HG02973 (cell line): Measurements from ENCODE around the gene PNPO.

Source experiments
- ATAC-seq: cut with Tn5 transposase; IDR thresholded peaks from one replicate; pipeline ENCODE4 v1.9.1; 2021; ENCODE audit warnings: moderate library complexity; ENCODE audit not compliant: unreplicated experiment

PNPO gene

DNA sequence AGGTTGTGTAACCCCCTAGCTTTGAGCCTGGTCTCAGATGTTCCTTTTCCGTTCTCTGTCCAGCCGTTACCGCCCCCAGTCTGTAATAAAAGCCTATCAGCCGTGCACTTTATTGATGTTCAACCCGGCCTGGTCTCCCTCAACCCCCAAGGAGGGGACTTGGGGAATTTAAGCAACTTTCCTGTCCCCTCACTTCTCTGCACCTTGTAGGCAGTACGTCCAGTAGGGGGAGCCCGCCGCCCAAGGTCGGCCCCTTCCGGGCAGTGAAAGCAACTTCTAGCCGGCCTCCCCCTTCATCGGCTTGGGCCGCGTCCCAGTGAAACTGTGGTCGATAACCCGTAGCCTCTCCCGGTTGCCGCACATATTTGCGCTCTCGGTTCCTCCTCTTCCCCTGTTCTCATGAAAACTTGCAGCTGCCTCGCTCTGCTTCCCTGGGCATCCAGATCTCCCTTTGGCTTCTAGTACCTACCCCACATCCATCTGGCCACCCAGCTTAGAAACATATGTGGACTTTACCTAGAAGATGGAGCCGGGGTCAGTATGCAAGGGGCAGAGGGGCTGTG, 7.9 kb downstream of the PNPO start:
- no peak for ATAC-seq

DNA sequence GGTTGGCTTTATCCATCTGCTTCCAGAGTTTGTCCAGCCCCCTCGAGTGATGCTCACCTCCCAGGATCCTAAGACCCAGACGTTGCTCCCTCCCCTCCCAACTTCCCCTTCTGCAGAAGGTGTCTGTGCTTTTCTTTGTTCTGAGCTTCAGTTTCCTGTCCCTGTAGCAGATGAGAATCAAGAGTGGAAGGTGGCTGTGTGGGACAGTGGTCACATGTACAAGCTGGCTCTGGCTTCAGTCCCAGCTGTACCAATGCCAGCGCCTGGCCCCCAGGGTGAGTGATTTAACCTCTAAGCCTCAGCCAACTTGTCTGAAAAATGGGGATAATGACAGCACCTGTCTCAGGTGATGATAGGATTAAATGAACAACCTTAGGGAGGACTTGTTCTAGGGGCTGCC, 8.6 kb downstream of the PNPO start:
- no peak for ATAC-seq

DNA sequence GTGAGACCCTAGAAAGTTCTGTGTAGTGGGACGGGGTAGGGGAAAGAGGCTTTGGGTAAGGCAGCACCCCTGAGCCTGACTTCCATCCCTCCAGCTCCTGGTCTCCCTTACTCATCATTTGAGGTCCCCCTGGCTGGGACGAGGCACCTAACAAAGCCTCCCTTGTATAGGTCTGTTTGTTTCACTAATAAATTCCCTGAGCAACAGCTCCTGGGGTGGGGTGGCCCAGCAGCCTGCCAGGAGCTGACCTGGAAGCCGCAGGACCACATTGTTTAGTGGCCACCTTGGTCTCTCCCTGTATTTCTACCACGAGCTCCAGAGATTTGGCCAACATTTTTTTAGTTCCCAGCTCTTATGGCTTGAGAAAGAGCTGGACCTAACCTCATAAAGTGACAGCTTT, 9.1 kb downstream of the PNPO start:
- no peak for ATAC-seq

DNA sequence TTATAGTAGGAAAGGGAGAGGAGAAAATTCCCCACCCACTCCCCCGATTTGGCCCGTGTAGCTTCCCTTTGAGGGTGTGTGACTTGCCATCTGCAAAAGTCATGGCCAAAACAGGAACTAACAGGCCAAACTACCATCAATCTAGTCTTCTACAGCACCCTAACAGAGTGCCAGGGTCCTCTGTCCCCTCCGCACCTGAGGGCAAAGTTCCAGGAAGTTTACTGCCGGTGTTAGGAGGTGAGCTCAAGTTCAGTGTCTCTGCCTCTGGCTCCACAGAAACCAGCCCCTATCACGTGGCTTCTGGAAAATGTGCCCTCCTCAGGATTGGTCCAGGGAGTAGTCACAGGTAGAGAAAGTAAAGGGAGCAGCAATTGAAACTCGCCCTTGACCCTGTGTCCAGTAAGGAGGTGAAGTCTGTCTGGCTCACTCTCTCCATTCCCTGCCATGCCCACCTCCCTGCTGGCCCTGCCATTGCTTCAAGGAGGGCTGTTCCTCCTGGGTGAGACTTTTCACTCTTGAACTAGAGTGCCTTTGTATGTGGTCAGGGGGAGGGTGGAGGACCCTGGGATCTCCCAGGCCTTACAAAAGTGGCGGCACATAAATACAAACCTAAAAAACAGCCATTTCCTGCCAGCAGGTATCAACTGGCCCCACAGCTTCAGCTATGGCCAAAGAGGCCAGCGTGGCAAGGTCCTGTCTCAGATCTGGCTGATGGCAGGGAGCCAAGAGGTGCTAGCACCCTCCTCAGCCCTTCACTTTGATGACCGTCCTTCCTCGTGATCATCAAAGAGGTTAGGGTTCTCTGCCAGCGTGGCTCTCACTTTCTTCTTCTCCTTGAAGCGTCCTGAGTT, 11.0 kb downstream of the PNPO start:
- no peak for ATAC-seq

DNA sequence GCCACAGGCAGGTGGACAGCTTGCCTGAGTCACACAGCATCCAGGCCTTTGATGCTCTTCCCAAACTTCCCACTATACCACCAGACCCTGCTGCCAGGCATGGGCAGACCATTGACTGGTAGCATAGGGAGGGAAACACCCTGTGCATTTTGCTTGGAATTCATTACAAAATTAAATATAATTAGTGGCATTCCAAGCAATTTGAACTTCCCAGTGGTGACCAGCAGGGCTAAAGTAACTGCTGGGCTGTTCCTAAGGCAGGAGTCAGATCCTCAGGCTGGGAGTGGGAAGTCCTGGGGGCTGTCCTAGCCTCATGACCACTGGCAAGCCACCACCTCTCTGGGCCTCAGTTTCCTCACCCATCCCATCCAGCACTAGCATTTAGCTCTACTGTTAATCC, 12.5 kb downstream of the PNPO start:
- ATAC-seq = no peak

DNA sequence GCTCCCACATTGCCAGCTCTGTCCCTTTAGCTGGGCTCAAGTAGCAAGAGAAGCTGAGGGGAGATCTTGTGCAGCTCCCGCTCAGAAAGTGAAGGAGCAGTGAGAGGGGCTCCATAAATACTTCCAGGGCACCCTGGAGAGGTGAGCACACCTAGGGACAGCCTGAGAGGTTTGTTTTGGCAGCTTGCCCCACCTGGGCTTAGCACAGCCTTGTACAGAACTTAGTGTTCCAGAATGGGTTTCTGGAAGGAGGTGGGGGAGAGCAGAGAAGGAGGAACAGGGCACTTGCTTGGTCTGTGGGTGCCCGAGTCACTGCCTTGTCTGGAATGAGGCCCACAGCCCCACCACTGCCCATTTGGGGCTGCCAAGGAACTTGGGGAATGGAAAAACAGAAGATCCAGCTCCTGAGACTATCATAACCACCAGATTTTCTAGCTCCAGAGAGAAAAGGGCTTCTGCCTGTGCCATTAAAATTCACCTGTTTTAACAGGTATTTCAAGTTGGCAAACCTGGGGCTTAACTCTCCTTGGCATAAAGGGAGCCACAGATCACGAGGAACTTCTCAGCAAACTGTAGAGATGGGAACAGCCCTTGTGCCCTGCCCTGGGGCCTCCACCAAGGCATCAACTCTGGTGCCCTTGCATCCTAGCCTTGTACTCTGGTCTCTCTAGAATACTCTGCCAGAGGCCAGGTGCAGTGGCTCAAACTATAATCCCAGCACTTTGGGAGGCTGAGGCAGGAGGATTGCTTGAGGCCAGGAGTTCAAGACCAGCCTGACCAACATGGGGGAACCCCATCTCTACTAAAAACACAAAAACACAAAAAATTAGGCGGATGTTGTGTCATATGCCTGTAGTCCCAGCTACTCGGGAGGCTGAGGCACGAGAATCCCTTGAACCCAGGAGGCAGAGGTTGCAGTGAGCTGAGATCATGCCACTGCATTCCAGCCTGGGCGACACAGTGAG, 14.4 kb downstream of the PNPO start:
- no peak for ATAC-seq

DNA sequence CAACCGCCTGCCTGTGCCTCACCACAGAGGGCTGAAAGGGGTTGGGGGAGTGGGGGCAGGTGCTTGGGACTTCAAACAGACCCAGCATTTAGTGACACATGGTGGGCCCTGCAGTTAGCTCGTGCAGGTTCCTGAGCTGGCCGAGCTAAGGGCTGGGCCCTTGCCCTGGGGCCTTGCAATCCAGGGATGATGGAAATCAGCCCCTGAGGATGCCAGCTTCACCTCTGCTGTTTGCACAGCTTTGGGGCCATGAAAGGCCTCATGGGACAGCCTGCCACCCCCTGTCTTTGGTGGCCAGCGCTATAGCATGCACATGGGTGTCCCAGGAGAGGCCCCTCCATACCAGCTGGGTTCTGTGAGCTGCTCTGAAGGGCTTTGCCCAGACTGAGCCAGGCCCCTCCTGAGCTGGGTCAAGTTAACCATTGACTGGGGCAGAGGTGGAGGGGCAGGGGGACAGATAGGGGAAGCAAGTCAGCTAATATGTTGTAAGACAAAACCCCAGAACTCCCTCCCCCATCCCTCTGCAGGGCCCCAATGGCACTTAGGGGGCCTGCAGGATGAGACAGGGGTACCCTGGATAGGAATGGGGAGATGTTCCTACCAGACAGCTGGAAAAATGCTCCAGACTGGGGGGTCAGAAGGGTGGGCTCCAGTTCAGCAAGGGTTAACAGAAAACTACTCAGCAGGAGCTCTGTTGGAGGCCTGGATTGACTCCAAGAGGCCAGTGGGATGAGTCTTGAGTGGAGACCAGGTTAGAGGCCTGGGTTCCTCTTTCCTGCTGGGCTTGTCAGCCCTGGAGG, 15.6 kb downstream of the PNPO start:
- ATAC-seq = no peak

DNA sequence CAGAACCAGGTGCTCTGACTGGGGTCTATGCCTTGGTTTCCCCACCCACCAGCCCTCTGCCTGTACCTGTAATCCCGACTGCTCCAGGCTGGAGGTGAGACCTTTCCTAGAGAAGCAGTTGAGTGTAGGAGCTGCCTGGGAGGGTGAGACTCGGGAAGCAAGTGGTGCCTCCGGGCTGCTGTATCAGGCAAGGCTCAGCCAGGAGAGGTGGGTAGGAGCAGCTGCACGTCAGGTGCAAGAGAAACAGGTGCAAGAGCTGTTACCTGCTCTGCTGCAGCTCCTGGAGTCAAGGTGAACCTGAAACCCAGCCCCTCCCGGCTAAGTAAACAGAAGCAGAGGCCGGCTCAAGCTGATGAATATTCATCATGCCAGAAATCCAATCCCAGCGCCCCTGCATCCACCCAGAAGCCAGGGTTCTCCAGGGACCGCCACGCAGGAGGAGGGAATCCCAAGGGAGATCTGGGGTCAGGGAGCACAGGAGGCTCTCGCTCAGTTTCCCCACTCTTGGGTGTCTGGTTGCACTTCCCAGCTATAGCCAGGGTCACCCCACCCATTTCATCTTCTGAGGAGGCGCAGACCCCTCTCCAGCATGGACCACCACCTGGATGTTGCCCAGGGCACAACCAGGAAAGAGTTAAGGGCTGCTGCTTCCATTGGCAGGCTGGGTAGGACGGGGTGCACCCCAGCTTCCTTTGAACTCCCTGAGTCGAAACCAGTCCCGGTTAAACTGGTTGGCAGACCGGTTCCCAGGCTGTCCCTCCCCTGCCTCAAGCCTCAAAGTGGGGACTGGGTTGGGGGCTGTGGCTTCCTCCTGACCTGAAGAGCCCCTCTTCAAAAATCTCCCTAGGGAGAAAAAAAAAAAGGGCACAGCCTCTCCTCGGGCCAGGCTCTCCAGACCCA, 16.5 kb downstream of the PNPO start, which contains the start of gene PRR15L:
Gene PRR15L, minus strand, starts transcription at position 293 of the 900 bp plus-strand sequence. CDS start 4,649 bp downstream, outside the sequence.
- no peak for ATAC-seq

DNA sequence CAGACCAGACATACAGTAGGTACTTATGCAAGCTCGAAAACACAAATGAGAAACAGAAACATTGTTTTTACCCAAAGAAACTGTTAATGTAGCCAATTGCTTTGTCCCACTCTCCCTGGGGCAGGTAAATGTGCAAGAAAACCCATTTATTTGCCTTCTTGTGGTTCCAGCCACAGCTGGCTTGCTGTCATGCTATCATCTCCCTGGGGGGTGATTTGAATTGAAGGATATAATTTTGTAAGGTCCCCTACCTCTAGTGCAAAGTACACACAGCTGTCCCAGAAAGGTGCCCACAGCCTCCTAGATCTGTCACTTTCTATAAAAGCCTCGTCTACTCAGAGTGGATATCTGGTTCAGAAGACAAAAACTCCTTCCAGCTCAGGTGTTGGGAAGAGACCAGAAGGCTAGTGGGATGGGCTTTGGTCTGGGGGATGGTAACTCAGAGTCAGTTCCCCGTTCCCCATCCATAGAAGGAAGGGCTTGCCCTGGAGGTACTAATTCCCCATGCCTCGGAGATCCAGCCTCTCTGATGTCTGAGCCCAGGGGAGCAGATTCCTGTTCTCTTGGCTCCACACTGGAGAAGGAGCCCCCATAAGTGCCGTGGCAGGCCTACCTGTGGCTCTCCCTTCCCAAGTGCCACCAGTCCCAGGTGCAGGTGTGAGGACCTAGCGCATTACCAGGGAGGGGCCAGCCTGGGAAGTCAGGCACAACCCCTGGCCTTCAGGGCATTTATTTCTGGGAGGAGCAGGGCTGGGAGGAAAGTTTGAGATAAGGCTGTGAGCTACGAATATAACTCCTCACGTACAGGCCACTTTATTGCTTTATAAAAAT, 18.7 kb downstream of the PNPO start:
- ATAC-seq = no peak

DNA sequence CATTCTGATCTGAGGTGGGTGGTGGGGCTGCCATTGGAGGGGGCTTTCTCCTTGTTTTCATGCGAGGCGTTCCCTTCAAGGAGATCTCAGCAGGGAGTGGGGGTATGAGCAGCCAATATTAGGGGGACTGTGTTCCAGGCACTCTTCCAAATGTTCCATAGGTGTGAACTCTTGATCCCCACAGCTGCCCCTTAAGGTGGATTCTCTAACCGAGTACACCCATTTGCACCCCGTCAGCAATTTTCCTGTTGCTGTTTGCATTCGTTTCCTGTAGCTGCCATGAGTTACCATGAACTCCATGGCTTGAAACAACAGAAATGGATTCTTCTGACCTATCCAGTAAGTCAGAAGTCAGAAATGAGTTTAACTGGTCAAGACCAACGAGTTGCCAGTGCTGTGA, 20.0 kb downstream of the PNPO start:
- ATAC-seq = no peak

DNA sequence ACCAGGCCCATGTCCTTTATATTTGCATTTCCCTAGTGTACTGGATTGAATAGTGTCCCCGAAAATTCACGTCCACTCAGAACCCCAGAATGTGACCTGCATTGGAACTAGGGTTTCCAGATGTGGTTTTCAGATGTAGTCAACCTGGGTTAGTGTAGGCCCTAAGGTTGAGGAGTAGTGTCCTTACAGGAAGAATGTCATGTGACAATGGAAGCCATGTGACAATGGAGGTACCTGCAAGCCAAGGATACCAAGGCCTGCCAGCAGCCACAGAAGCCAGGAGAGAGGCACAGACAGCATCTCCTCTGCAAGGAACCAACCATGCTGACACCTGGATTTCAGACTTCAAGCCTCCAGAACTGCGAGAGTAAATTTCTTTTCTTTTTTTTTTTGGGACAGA, 21.5 kb downstream of the PNPO start:
- no peak for ATAC-seq

DNA sequence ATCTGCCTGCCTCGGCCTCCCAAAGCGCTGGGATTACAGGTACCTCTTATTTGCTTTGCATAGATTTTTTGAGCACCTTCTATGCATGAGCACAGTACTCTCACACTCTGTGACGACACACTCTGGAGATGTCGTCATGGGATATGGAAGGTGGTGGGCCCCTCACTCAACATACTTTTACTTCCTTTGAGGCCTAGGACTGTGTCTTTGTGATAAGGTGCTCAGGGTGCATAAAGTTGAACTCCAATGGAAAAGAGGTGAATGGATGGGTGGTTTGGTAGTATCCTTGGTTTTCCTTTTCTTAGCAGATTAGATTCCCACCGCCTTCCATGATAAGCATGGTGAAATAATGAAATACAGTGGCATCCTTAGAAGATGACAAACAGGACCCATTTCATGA, 23.5 kb downstream of the PNPO start:
- ATAC-seq = no peak

DNA sequence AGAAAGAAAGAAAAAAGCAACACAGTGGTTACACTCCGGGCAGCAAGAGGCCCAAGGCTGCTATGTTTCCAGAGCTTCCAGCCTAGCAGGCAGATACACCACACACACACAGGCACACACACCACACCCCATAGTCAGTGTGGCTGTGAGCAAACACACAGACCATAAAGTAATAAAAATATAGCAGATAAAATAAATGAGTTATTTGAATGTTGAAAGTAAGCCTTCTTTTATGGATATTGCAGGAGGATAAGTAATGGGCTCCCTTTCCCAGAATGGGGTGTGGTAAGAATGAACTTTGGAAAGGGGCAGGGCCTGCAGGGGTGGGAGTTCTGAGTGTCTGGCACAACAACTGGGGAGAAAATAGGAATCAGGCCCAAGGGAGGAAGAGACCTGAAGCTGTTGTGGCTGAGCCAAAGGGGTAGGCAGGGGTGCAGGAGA, 24.7 kb downstream of the PNPO start:
- ATAC-seq = no peak

DNA sequence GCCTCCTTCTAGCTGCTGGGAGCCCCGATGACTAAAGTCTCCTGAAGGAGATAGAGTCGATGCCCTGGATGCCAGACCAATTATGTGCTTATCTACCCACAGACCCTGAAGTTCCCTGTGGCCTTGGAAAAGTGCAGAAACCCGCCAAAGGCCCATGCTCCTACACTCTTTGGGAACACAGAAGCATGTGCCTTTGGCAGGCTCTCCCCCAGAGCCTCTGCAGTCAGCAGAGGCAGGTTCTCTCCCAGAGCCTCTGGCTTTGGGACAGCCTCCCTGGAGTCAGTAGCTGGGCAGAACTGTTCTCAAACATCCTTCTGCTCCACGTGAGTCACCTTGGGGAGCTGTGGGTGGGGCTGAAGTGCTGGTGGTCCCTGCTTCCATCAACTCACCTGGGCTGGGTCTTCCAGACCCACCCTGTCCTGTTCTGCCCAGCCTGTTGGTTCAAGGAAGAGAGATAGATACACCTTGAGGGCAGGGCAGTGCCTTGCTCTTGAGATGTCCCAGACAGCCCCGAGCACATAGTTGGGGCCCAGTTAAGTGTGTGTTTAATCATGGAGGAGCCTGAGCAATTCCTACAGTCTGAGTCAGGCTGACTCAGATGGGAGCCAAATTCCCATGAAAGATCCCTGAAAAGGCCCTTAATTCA, 26.4 kb downstream of the PNPO start:
- no peak for ATAC-seq

DNA sequence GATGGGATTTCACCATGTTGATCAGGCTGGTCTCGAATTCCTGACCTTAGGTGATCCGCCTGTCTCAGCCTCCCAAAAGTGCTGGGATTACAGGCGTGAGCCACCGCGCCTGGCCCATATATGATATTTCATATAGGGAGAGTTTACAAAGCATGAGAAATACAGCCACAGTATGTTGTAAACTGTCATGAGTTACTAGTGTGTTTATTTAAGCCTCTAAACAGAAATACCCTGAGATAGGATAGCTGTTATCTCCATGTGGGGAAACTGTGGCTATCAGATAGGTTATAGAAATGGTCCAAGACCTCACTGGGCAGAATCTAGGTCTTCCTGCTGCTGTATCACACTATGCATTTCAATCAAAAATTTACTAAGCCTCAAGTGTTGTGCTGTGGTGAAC, 27.5 kb downstream of the PNPO start:
- no peak for ATAC-seq

DNA sequence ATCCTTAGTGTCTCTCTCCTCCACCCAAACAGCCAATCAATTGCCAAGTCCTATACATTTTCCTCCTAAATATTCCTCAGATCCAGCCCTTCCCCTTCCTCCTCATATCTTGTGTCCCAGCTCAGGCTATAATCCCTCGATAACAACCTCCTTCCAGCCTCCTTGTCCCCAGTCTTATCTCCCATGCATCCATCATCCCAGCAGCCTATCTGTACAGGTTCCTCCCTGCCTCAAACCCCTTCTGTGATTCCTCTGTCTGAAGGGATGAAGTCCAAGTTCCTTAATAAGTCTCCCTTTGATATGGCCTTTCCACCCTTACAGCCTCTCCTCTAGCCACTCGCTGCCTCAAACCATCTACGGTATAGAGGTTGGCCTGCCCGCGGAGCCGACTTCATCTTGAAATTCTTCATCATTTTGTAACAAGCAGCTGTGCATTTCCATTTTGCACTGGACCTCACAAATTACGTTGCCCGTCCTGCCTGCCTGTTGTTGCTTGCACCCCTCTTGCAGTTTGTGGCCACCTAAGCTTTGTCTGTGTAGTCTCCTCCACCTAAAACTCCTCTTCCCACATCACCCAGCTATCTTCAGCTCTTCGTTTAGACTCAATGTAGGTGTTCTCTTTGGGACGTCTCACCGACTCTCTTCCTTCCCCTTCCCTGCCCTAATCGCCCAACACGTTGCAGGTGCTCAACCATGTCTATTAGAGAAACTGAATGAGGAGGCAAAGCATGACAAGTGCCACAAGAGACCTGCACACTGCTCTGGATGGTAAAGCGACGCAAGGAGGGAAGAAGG, 28.8 kb downstream of the PNPO start:
- no peak for ATAC-seq

DNA sequence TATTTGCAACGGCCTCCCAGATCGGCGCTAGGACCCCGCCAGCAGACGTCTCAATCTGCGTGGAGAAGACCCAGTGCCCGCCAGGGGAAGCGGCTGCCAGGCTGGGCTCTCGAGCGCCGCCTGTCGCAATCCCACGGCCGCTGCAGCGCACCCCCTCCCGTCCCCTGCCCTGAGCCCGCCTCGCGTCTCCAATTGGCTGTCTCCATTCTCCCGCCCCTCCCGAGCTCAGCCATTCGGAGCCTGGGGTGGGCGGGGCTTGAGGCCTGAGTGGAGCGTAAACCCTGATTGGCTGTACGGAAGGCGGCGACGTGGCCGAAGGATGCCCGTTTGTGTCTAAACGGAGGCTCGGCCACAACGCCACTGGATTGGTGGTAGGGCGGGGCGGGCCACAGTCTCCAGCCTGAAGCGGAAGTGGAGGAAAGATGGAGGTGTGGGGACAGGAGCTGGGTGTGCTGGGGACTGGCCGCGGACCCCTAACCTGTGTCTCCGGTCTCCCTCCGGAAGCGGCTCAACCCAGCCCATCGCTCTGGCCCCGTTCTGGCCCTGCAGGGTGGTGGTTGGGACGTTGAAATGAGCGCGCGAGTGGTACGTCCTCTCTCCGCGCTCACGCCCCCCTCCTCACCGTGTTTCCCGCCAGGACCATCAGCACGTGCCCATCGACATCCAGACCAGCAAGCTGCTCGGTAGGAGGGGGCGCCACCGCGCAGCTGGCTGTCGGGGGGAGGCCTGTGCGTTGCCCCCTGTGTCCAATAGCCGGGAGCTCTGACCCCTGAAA, 29.5 kb downstream of the PNPO start, which contains the start of gene CDK5RAP3:
Gene CDK5RAP3, plus strand, starts transcription at position 389 of the 775 bp plus-strand sequence. Its CDS starts 34 bp downstream, at position 423.
- ATAC-seq = peak; percentile 96
